Measurements from ENCODE around the gene COX5B. TPM values are rescaled to one million over a fixed set of nuclear protein-coding genes. Genes with fewer than 3 reads are reported as not detected.

The COX5B gene
- total RNA-seq, 2 experiments from 2014 or later: 171 to 237 TPM

- no TSS peak for BruUV-seq (replicated peaks)
- TF ChIP-seq CTCF (conservative IDR thresholded peaks at IDR 0.05; ENCODE audit: low read length): no peak
- no peak for TF ChIP-seq EZH2phosphoT487 (IDR thresholded peaks at IDR 0.05; ENCODE audit: borderline replicate concordance, low read depth, low read length)
- Histone ChIP-seq H3K4me2 (ENCODE audit: low read length) (no peak overlapping the region), H3K9me3 (ENCODE audit: low read length) (no peaks in the 10 kb centered on the region), H3K4me3 (ENCODE audit: low read depth, low read length, poor library complexity, severe bottlenecking) (no peak overlapping the region), H3K4me1 (ENCODE audit: insufficient read depth, low read length, poor library complexity, severe bottlenecking) (no peaks in the 10 kb centered on the region), H3K27ac (ENCODE audit: low read depth, low read length, poor library complexity, severe bottlenecking) (no peak overlapping the region), H3K79me2 (ENCODE audit: insufficient read depth, low read depth, low read length) (no peaks in the 10 kb centered on the region), H2AFZ (ENCODE audit: low read length) (no peak overlapping the region), H4K20me1 (ENCODE audit: insufficient read depth, low read length) (no peaks in the 10 kb centered on the region), H3K36me3 (ENCODE audit: insufficient read depth, low read length) (peaks cover 66% of the 10 kb centered on the region), H3K9me2 (ENCODE audit: insufficient read depth, low read length) (no peaks in the 10 kb centered on the region)
- ChIA-PET CTCF (ENCODE audit: unreplicated experiment) (no interaction called here), POLR2A (interaction anchor here (1.8 kb wide), 1 partner anchor 9 kb away, joined by 6 read pairs; no protein-coding TSS in a partner anchor)
- intact Hi-C loops (cut with micrococcal nuclease; ENCODE audit: unreplicated experiment): no loop called here
- no peak for DNase-seq (ENCODE audit: low spot score)
These were observed 7.6 kb downstream of the COX5B start for GRCh38 chr2:97653473-97653872.

GRCh38 chr2:97653874-97654273 is 8.0 kb downstream of the COX5B start:
- Histone ChIP-seq H3K4me2 (ENCODE audit: low read length) (no peak overlapping the region), H3K27ac (ENCODE audit: low read depth, low read length, poor library complexity, severe bottlenecking) (no peak overlapping the region), H2AFZ (ENCODE audit: low read length) (no peak overlapping the region), H3K79me2 (ENCODE audit: insufficient read depth, low read depth, low read length) (no peaks in the 10 kb centered on the region), H3K9me2 (ENCODE audit: insufficient read depth, low read length) (no peaks in the 10 kb centered on the region), H4K20me1 (ENCODE audit: insufficient read depth, low read length) (no peaks in the 10 kb centered on the region), H3K4me1 (ENCODE audit: insufficient read depth, low read length, poor library complexity, severe bottlenecking) (no peaks in the 10 kb centered on the region), H3K4me3 (ENCODE audit: low read depth, low read length, poor library complexity, severe bottlenecking) (no peak overlapping the region), H3K36me3 (ENCODE audit: insufficient read depth, low read length) (peaks cover 66% of the 10 kb centered on the region), H3K9me3 (ENCODE audit: low read length) (no peaks in the 10 kb centered on the region)
- DNase-seq (ENCODE audit: low spot score): no peak
- BruUV-seq (replicated peaks): TSS peak; percentile 57
- no peak for TF ChIP-seq EZH2phosphoT487 (IDR thresholded peaks at IDR 0.05; ENCODE audit: borderline replicate concordance, low read depth, low read length)
- no peak for TF ChIP-seq CTCF (conservative IDR thresholded peaks at IDR 0.05; ENCODE audit: low read length)
- intact Hi-C loops (cut with micrococcal nuclease; ENCODE audit: unreplicated experiment): no loop called here
- ChIA-PET CTCF (ENCODE audit: unreplicated experiment) (no interaction called here), POLR2A (interaction anchor here (1.8 kb wide), 1 partner anchor 9 kb away, joined by 6 read pairs; no protein-coding TSS in a partner anchor)

GRCh38 chr2:97654309-97654708 is 8.4 kb downstream of the COX5B start:
- no TSS peak for BruUV-seq (replicated peaks)
- ChIA-PET CTCF (ENCODE audit: unreplicated experiment) (no interaction called here), POLR2A (interaction anchor here (1.8 kb wide), 1 partner anchor 8 kb away, joined by 6 read pairs; no protein-coding TSS in a partner anchor)

More at GRCh38 chr2:97654309-97654708, 8.4 kb downstream of the COX5B start:
- intact Hi-C loops (cut with micrococcal nuclease; ENCODE audit: unreplicated experiment): no loop called here
- no peak overlapping the region for H2AFZ ChIP-seq (ENCODE audit: low read length)
- H3K9me3 ChIP-seq (ENCODE audit: low read length): no peaks in the 10 kb centered on the region
- TF ChIP-seq EZH2phosphoT487 (IDR thresholded peaks at IDR 0.05; ENCODE audit: borderline replicate concordance, low read depth, low read length) (no peak), CTCF (conservative IDR thresholded peaks at IDR 0.05; ENCODE audit: low read length) (no peak)
- H3K27ac ChIP-seq (ENCODE audit: low read depth, low read length, poor library complexity, severe bottlenecking): no peak overlapping the region
- no peak for DNase-seq (ENCODE audit: low spot score)
- H3K4me2 ChIP-seq (ENCODE audit: low read length): no peak overlapping the region
- H3K4me1 ChIP-seq (ENCODE audit: insufficient read depth, low read length, poor library complexity, severe bottlenecking): no peaks in the 10 kb centered on the region
- H3K36me3 ChIP-seq (ENCODE audit: insufficient read depth, low read length): peaks cover 66% of the 10 kb centered on the region
- no peaks in the 10 kb centered on the region for H3K79me2 ChIP-seq (ENCODE audit: insufficient read depth, low read depth, low read length)
- no peak overlapping the region for H3K4me3 ChIP-seq (ENCODE audit: low read depth, low read length, poor library complexity, severe bottlenecking)
- H4K20me1 ChIP-seq (ENCODE audit: insufficient read depth, low read length): no peaks in the 10 kb centered on the region
- H3K9me2 ChIP-seq (ENCODE audit: insufficient read depth, low read length): no peaks in the 10 kb centered on the region

Data from OCI-LY7 (cell line).